Ascending aorta (tissue), 2 donors: Measurements from ENCODE around the gene TM7SF2. TPM values are rescaled to one million over a fixed set of nuclear protein-coding genes. Genes with fewer than 3 reads are reported as not detected.

Experiments used
- DNase-seq, 2 donors: peaks; one replicate each; pipeline ENCODE4 v3.0.0-alpha.2; 2019; ENCODE audit warnings: low spot score in 2 of 2
- H3K27ac ChIP-seq, 2 donors: fragments of 200-600 bp; sonication (generic); one replicate each; pipeline ENCODE4 v1.5.1; 2016 to 2017; ENCODE audit warnings: mild to moderate bottlenecking in 1 of 2
- H3K27me3 ChIP-seq: fragments of 200-600 bp; sonication (generic); one replicate; pipeline ENCODE4 v1.5.1; 2017
- H3K36me3 ChIP-seq, 2 donors: fragments of 200-600 bp; sonication (generic); one replicate each; pipeline ENCODE4 v1.5.1; 2016
- H3K4me1 ChIP-seq, 2 donors: fragments of 200-600 bp; sonication (generic); one replicate each; pipeline ENCODE4 v1.5.1; 2016 to 2017; ENCODE audit warnings: mild to moderate bottlenecking in 1 of 2
- H3K4me3 ChIP-seq, 2 donors: fragments of 200-600 bp; sonication (generic); one replicate each; pipeline ENCODE4 v1.5.1; 2016 to 2017; ENCODE audit warnings: mild to moderate bottlenecking in 1 of 2
- H3K9me3 ChIP-seq, 2 donors: fragments of 200-600 bp; sonication (generic); one replicate each; pipeline ENCODE4 v1.5.1; 2016
- CTCF ChIP-seq, 3 experiments: fragments of 200-600 bp in 2 of 3; fragments of 450-650 bp in 1 of 3; sonication (generic) in 2 of 3; IDR thresholded peaks; one replicate each; pipeline ENCODE4 v1.5.1; 2016 to 2019; ENCODE audit warnings: antibody characterized with exemption in 3 of 3, mild to moderate bottlenecking in 1 of 3, moderate library complexity in 1 of 3
- intact Hi-C: fragments of 100-400 bp; cut with DNase I; formaldehyde crosslinking; loops from one replicate; pipeline ENCODE4 v1.15.1; 2023
- total RNA-seq: library from RNA; depleted of rRNA; stranded (reverse); fragments of >200 nt; gene quantifications from one replicate; pipeline ENCODE4 v1.1.0, GENCODE V29; 2016

TM7SF2 gene
- total RNA-seq, 1 donor from 2014 or later = 10.6 TPM

DNA sequence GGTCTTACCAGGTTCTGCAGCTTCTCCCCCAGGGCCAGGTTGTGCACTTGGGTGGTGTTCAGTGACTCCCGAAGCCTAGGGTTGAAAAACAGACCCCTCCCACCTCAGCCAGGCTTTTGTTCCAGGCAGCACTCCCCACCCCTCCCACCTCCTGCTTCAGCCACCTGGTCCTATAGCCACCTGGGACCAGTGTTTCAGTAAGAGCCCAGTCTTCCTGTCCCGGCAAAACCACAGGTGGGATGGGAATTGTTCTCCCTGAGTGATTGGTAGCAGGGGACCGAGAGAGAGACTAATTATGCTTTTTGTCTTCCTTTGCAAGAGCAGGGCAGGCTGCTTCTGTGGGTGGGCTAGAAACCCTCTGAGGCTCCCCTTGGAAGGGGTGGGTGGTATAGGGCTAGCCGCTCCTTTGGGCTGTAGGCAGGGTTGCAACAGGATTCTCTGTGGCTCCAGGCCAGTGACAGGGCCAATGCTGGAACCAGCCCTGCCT, 44.8 kb upstream of the TM7SF2 start:
- Histone ChIP-seq H3K36me3 (no peaks in the 10 kb centered on the region), H3K27ac (no peak overlapping the region), H3K9me3 (no peaks in the 10 kb centered on the region), H3K4me1 (no peaks in the 10 kb centered on the region), H3K27me3 (no peaks in the 10 kb centered on the region), H3K4me3 (no peak overlapping the region)
- intact Hi-C loops = no loop called here
- no peak for DNase-seq
- no peak for TF ChIP-seq CTCF (IDR thresholded peaks at IDR 0.05)

GRCh38 chr11:65067446-65067845, 44.2 kb upstream of the TM7SF2 start:
- Histone ChIP-seq H3K27me3 (no peaks in the 10 kb centered on the region), H3K36me3 (no peaks in the 10 kb centered on the region), H3K9me3 (no peaks in the 10 kb centered on the region), H3K27ac (no peak overlapping the region), H3K4me1 (no peaks in the 10 kb centered on the region), H3K4me3 (no peak overlapping the region)
- no peak for DNase-seq
- TF ChIP-seq CTCF (IDR thresholded peaks at IDR 0.05) = no peak
- intact Hi-C loops = no loop called here

DNA sequence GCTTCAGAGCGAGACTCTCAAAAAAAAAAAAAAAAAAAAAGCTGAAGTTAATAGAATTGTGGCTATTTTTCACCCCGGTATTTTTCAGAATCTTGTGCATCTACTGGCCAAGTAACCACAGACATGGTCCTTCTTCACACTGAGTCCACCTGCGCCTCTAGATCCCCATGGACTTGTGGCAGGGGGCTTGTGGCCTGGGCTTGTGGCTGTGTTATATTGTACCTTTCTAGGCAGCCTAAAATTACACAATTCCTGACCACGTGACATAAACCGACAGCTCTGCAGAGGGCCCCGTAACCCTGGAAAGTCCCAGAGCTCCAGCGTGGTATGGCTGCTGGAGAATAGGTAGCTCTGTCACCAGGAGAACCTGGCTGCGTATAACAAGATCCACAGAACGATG, 42.5 kb upstream of the TM7SF2 start:
- no peak for DNase-seq
- Histone ChIP-seq H3K9me3 (no peaks in the 10 kb centered on the region), H3K27ac (no peak overlapping the region), H3K27me3 (no peaks in the 10 kb centered on the region), H3K4me3 (no peak overlapping the region), H3K4me1 (no peaks in the 10 kb centered on the region), H3K36me3 (no peaks in the 10 kb centered on the region)
- intact Hi-C loops = no loop called here
- no peak for TF ChIP-seq CTCF (IDR thresholded peaks at IDR 0.05)

DNA sequence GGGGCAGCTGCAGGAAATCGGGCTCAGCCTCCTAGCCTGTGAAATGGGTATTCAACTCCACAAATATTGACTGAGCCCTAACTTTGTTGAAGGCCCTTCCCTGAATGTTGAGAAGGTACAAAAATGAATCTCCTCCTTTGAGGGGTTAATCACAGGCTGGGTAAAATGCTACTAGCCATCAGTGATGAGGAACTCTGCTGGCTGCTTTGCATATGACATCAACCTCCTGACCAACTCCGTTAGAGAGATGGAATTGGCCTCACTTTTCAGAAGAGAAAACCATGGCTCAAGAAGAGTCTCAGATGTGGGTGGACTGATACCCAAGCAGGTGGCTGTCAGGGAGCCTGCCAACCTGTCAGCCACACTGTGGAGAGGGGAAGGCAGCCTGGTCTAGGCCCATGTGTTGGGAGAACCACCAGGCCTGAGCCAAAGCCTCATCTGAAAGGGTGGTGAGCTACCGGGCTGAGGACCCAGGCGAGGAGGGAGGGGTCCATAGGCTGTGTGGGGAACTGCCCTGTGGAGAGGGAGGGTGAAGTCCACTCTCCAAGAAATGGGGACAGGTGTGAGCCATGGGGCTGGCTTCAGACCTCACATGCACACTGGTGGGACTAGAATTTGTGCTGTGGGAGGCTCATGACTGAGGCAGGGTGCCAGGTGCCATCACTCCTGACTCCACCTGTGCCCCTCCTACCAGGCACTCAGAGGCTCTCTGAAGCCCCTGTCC, 39.6 kb upstream of the TM7SF2 start:
- Histone ChIP-seq H3K36me3 (no peaks in the 10 kb centered on the region), H3K4me1 (no peaks in the 10 kb centered on the region), H3K27ac (no peak overlapping the region), H3K27me3 (no peaks in the 10 kb centered on the region), H3K4me3 (no peak overlapping the region), H3K9me3 (no peaks in the 10 kb centered on the region)
- no peak for DNase-seq
- no peak for TF ChIP-seq CTCF (IDR thresholded peaks at IDR 0.05)
- intact Hi-C loops = no loop called here

DNA sequence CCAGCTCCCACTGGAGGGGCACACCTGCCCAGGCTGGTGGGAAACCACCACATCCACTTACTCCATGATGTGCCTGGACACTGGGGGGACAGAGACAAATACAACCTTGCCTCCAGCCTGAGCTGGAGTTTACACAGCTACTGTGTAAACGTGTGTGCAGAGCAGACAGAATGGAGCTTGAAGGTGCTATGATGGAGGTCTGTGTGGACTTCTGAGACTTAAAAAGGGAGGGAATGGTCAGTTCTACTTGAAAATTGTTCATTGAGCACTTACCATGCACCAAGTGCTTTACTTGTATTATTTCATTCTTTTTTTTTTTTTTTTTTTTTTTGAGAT, 39.1 kb upstream of the TM7SF2 start:
- DNase-seq = no peak
- Histone ChIP-seq H3K9me3 (no peaks in the 10 kb centered on the region), H3K27me3 (no peaks in the 10 kb centered on the region), H3K36me3 (no peaks in the 10 kb centered on the region), H3K27ac (no peak overlapping the region), H3K4me3 (no peak overlapping the region), H3K4me1 (no peaks in the 10 kb centered on the region)
- no peak for TF ChIP-seq CTCF (IDR thresholded peaks at IDR 0.05)
- intact Hi-C loops = no loop called here

- no peaks in the 10 kb centered on the region for H3K9me3 ChIP-seq
- no peak for TF ChIP-seq CTCF (IDR thresholded peaks at IDR 0.05)
- intact Hi-C loops = no loop called here
- no peak for DNase-seq
- H3K27me3 ChIP-seq = no peaks in the 10 kb centered on the region
- no peak overlapping the region for H3K27ac ChIP-seq
- H3K36me3 ChIP-seq = no peaks in the 10 kb centered on the region
- no peaks in the 10 kb centered on the region for H3K4me1 ChIP-seq
- H3K4me3 ChIP-seq = no peak overlapping the region
Measured at GRCh38 chr11:65077451-65077850, 34.2 kb upstream of the TM7SF2 start.
